A549 treated with AZD9567 at 1 μM for 4 hours (cell line): ENCODE measurements around the gene OR2AG2. TPM values are rescaled to one million over a fixed set of nuclear protein-coding genes. Genes with fewer than 3 reads are reported as not detected.

ENCODE experiments used
- total RNA-seq: library from RNA; stranded (reverse); fragments of 200-300 nt; extraction: Qiagen RNA extraction; gene quantifications from 5 replicates; pipeline ENCODE4 v1.2.3, GENCODE V29; 2022; ENCODE audit not compliant: insufficient read depth

OR2AG2 gene, protein sequence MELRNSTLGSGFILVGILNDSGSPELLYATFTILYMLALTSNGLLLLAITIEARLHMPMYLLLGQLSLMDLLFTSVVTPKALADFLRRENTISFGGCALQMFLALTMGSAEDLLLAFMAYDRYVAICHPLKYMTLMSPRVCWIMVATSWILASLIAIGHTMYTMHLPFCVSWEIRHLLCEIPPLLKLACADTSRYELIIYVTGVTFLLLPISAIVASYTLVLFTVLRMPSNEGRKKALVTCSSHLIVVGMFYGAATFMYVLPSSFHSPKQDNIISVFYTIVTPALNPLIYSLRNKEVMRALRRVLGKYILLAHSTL
- total RNA-seq = 0.02 to 0.09 TPM in 2 of 5 replicates, not detected in the others

DNA sequence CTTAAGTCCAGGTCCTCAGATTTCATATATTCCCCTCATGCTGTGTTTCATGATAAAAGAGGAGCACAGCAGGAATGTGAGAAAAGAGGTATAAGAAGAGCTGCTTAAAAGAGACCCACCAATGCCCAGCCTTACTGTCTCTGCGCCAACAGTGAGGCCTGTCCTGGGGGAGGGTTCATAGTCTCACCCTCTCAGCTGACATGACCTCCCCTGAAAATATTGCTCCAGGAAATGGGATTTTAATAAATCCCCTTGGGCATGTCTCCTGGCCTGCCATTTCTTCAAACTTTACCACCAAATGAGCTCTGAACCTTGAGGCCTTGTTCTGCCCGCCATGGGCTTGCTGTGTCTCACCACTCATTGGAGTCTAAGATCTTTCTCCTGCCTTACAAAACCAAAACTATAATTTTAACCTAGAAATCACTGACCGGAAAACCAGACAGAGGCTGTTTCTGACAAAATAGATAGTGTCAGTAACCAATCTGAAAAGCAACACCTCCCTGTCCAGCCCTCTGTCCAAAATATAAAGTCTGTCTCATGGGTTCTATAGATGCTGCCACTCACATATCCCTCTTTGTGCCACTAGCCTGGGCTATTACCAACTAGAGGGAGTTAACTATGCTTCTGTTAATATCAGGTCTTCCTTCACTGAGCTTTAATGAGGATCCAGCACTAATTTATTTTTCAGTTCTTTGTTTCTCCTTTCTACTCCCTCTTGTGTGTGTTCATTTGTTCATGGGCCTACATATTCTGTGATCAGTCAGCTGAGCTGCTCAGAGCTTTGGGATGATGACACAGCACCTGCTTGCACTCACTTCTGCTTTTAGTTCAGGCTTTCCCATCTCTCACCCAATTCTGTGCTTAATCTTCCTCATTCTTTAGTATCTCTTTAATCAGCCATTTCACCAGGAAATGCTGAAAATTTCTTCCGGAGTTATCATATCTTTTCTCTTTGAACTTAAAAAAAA lies at the start of gene OR2AG2:
Gene OR2AG2 (minus strand): TSS at position 51 of the 968 bp plus-strand sequence. CDS start 3,019 bp downstream, outside the sequence.

DNA sequence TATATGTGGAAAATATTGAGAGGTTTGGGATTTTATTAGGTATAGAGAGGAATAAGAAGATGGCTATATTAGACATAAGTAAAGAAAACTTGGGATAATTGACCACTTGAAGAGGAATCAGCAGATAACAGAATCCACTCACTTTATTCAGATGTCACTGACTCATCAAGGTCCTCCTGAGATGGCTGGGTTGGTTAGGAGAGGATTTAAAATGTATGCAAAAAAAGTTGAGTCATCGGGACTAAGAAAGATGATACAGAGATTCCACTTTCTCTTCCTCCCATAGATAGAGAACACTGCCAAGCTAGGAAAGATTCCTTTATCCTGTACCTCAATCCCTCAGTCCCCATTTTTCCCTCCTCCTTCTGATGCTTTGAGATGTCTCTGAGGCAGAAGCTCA lies 27.6 kb upstream of the OR2AG2 start, which contains the start of gene OR6A2:
Gene OR6A2 (minus strand): TSS at position 288 of the 400 bp plus-strand sequence. CDS start 3,981 bp downstream, outside the sequence.

DNA sequence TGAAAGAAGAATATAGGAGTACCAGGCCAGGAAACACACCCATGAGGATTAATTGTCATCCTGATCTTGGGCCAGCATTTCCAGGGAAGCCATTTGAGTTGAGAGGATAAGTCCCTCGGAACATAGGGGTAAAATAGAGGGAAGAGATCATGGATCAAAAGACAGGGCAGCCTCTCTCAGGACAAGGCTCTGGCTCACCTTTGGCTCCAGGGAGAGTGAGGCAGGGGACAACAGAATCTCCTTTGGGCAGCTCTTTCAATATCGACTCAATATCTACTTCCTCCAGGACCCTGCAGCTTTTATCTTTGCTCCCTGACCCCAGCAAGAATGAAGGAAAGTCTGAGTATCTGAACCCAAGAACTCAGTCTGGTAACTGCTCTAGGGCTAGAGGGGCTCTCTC lies 10.9 kb upstream of the OR2AG2 start, which contains the start of gene OR2AG1:
Gene OR2AG1 (plus strand): TSS at position 301 of the 400 bp plus-strand sequence. CDS start 2,018 bp downstream, outside the sequence.

Other genes starting within 250 kb of the OR2AG2 start
- gene RRP8, start 168.4 kb downstream of the OR2AG2 start, total RNA-seq = 29.8 to 37.8 TPM (median 34.4 TPM) in 5 replicates
- 116 to 122 TPM (median 119 TPM) in 5 replicates for gene ILK, start 168.2 kb downstream of the OR2AG2 start, total RNA-seq
- 181 to 250 TPM (median 245 TPM) in 5 replicates for gene TAF10, start 159.8 kb downstream of the OR2AG2 start, total RNA-seq
- 39.8 to 46.4 TPM (median 44.6 TPM) in 5 replicates for gene TPP1, start 152.6 kb downstream of the OR2AG2 start, total RNA-seq
- gene DCHS1, start 116.2 kb downstream of the OR2AG2 start, total RNA-seq = 0.05 to 0.13 TPM (median 0.10 TPM) in 4 of 5 replicates, not detected in the other
- gene MRPL17, start 88.6 kb downstream of the OR2AG2 start, total RNA-seq = 96.7 to 199 TPM (median 105 TPM) in 5 replicates
- not detected in 5 replicates for gene OR2AG1, start 11.0 kb upstream of the OR2AG2 start, total RNA-seq
- not detected in 5 replicates for gene OR6A2, start 27.7 kb upstream of the OR2AG2 start, total RNA-seq
- not detected in 5 replicates for gene OR10A5, start 73.7 kb upstream of the OR2AG2 start, total RNA-seq
- gene OR10A2, start 91.1 kb upstream of the OR2AG2 start, total RNA-seq = not detected in 5 replicates
- not detected in 5 replicates for gene OR10A4, start 104.6 kb upstream of the OR2AG2 start, total RNA-seq
- gene OR2D2, start 120.5 kb upstream of the OR2AG2 start, total RNA-seq = not detected in 5 replicates
- gene OR2D3, start 149.0 kb upstream of the OR2AG2 start, total RNA-seq = not detected in 5 replicates
- gene ZNF215, start 154.4 kb upstream of the OR2AG2 start, total RNA-seq = 0.59 to 1.0 TPM (median 0.85 TPM) in 5 replicates
- gene ZNF214, start 248.4 kb upstream of the OR2AG2 start, total RNA-seq = 0.28 to 5.3 TPM (median 1.1 TPM) in 5 replicates
- gene NLRP14, start 248.5 kb upstream of the OR2AG2 start, total RNA-seq = not detected in 5 replicates